Gastroesophageal sphincter (tissue), 3 donors: ENCODE measurements around the gene LRBA.

ENCODE experiments used
- POLR2A ChIP-seq, 2 donors: fragments of 450-650 bp; IDR thresholded peaks; one replicate each; pipeline ENCODE4 v1.6.1; 2017; ENCODE audit warnings: antibody characterized with exemption in 2 of 2, mild to moderate bottlenecking in 2 of 2, moderate library complexity in 1 of 2
- POLR2AphosphoS5 ChIP-seq: sonication (generic); formaldehyde crosslinking; IDR thresholded peaks from one replicate; pipeline ENCODE4 v1.6.1; 2017; ENCODE audit warnings: antibody characterized with exemption
- TF ChIP-seq, protein P1 (sequence below), 4 experiments: fragments of 200-600 bp in 2 of 4; fragments of 450-650 bp in 2 of 4; sonication (generic) in 1 of 4; IDR thresholded peaks; one replicate each; pipeline ENCODE4 v1.5.1; 2017 to 2019; ENCODE audit warnings: antibody characterized with exemption in 4 of 4, mild to moderate bottlenecking in 2 of 4, moderate library complexity in 2 of 4

DNA sequence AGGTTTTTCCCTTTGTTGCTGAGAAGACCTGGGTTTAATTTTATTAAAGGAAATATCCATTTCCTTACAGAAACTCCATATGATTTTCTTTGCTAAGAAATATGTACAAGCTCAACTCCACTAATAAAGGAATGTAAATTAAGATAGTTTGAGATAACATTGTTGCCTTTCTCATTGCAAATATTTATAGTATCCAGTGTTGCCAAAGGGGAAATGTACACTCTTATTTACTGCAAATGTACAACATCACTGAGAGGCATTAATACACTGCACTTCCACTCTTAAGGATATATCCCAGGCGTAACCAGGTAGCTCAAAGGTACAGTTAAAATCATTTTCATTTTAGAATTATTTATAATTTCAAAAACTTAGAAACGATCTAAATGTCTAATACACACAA is 7.5 kb upstream of the LRBA start:
- no peak for TF ChIP-seq POLR2AphosphoS5
- TF ChIP-seq, protein P1, sequence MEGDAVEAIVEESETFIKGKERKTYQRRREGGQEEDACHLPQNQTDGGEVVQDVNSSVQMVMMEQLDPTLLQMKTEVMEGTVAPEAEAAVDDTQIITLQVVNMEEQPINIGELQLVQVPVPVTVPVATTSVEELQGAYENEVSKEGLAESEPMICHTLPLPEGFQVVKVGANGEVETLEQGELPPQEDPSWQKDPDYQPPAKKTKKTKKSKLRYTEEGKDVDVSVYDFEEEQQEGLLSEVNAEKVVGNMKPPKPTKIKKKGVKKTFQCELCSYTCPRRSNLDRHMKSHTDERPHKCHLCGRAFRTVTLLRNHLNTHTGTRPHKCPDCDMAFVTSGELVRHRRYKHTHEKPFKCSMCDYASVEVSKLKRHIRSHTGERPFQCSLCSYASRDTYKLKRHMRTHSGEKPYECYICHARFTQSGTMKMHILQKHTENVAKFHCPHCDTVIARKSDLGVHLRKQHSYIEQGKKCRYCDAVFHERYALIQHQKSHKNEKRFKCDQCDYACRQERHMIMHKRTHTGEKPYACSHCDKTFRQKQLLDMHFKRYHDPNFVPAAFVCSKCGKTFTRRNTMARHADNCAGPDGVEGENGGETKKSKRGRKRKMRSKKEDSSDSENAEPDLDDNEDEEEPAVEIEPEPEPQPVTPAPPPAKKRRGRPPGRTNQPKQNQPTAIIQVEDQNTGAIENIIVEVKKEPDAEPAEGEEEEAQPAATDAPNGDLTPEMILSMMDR (IDR thresholded peaks at IDR 0.05), result no peak
- no peak for TF ChIP-seq POLR2A (IDR thresholded peaks at IDR 0.05)
